CD4-positive, alpha-beta T cell (primary cell): ENCODE measurements around the gene KRT40. TPM values are rescaled to one million over a fixed set of nuclear protein-coding genes. Genes with fewer than 3 reads are reported as not detected.

ENCODE experiments used
- ATAC-seq: fragments of 200-7000 bp; cut with Tn5 transposase; one replicate; pipeline ENCODE4 v1.10.0; 2022; ENCODE audit warnings: mild to moderate bottlenecking; ENCODE audit not compliant: poor library complexity
- CTCF ChIA-PET: fragments of 350-600 bp; sonication (Branson Sonifier 250); formaldehyde crosslinking; loops from one replicate; lab custom pipeline; 2021; ENCODE audit warnings: antibody characterized with exemption, inconsistent platforms; lab: Charles Lee
- POLR2A ChIA-PET: fragments of 350-600 bp; sonication (Branson Sonifier 250); formaldehyde crosslinking; loops from one replicate; lab custom pipeline; 2021; ENCODE audit warnings: antibody characterized with exemption, inconsistent platforms; lab: Charles Lee
- DNase-seq, 14 experiments: peaks; one replicate each; pipeline ENCODE4 v3.0.0-alpha.2; 2013 to 2020; ENCODE audit warnings: mixed read lengths in 2 of 14
- H3K27ac ChIP-seq, 2 donors: one replicate each; pipeline versions ENCODE4 v1.5.1 to v1.7.0; 2013; ENCODE audit warnings: low read length in 2 of 2, low read depth in 1 of 2, mild to moderate bottlenecking in 1 of 2
- H3K27me3 ChIP-seq, 2 experiments: 1 replicate in 1 of 2; 2 replicates in 1 of 2; pipeline versions ENCODE4 v1.6.1 to v1.7.0; 2013; ENCODE audit warnings: low read length in 2 of 2, control low read depth in 1 of 2, mild to moderate bottlenecking in 1 of 2, moderate library complexity in 1 of 2; ENCODE audit not compliant: insufficient read depth in 2 of 2, control insufficient read depth in 1 of 2
- H3K36me3 ChIP-seq: one replicate; pipeline ENCODE4 v1.6.1; 2013; ENCODE audit warnings: low read length, control low read depth; ENCODE audit not compliant: insufficient read depth
- H3K4me1 ChIP-seq: one replicate; pipeline ENCODE4 v1.6.1; 2013; ENCODE audit warnings: low read length, control low read depth; ENCODE audit not compliant: insufficient read depth
- H3K4me3 ChIP-seq: one replicate; pipeline ENCODE4 v1.5.1; 2013; ENCODE audit warnings: mild to moderate bottlenecking, low read length, moderate library complexity
- H3K9me3 ChIP-seq, 2 experiments: 1 replicate in 1 of 2; 2 replicates in 1 of 2; pipeline versions ENCODE4 v1.6.1 to v1.7.0; 2013; ENCODE audit warnings: low read length in 2 of 2, mild to moderate bottlenecking in 2 of 2, control low read depth in 1 of 2, moderate library complexity in 1 of 2; ENCODE audit not compliant: control insufficient read depth in 1 of 2, insufficient read depth in 1 of 2
- H3K27ac Mint-ChIP-seq: one replicate; pipeline ENCODE4 v1.8.0; 2020; ENCODE audit warnings: mixed read lengths
- H3K27me3 Mint-ChIP-seq: one replicate; pipeline ENCODE4 v1.8.0; 2021; ENCODE audit warnings: mixed read lengths
- H3K36me3 Mint-ChIP-seq: one replicate; pipeline ENCODE4 v1.8.0; 2021; ENCODE audit warnings: low read depth, mixed read lengths
- H3K4me1 Mint-ChIP-seq: one replicate; pipeline ENCODE4 v1.8.0; 2021; ENCODE audit warnings: low read depth, mixed read lengths
- H3K4me3 Mint-ChIP-seq: one replicate; pipeline ENCODE4 v1.8.0; 2020; ENCODE audit warnings: mild to moderate bottlenecking, mixed read lengths
- H3K9me3 Mint-ChIP-seq: one replicate; pipeline ENCODE4 v1.8.0; 2020; ENCODE audit warnings: mixed read lengths
- intact Hi-C, 2 experiments: fragments of 100-400 bp; cut with DNase I in 1 of 2; cut with micrococcal nuclease in 1 of 2; formaldehyde crosslinking; loops; one replicate each; pipeline versions ENCODE4 v1.15.1 to v1.9.0; 2023 to 2025; cut with DNase I, micrococcal nuclease
- total RNA-seq, 174 experiments: library from RNA in 2 of 174; stranded (reverse) in 2 of 174; gene quantifications; one replicate each; pipeline ENCODE4 v1.2.3 and lab custom pipeline; 2021 to 2026
- TF ChIP-seq, protein P1 (sequence below): fragments of 200-600 bp; IDR thresholded peaks from one replicate; pipeline ENCODE4 v1.8.0; 2022; ENCODE audit warnings: antibody characterized with exemption, mild to moderate bottlenecking

Gene KRT40
- total RNA-seq, 2 experiments from 2014 or later = not detected

DNA sequence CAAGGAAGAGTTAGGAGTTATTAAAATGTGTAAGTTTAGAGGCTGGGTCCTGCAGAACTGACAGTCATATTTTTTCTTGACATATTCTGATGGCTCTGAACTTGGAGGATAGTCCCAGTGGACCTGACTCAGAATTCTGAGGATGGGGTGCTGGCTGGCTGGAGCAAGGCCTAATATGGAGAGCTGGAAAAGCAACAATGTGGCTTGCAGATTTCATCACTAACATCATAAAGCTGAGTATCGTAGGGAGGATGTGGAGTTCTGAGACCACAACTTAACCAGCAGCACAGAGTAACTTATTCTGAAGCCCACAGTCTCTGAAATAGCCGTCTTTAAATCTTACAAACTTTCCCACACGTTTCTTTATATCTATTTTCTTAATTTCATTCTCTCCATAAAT, 40.6 kb upstream of the KRT40 start:
- DNase-seq (no peak), ATAC-seq (no peak)
- Mint-ChIP-seq H3K4me3 (no peak overlapping the region), H3K4me1 (no peaks in the 10 kb centered on the region), H3K27ac (no peak overlapping the region), H3K27me3 (peaks cover 35% of the 10 kb centered on the region), H3K9me3 (peaks cover 3% of the 10 kb centered on the region), H3K36me3 (no peaks in the 10 kb centered on the region)
- Histone ChIP-seq H3K36me3 (no peaks in the 10 kb centered on the region), H3K4me1 (no peaks in the 10 kb centered on the region), H3K9me3 (no peaks in the 10 kb centered on the region), H3K27me3 (peaks cover 0 to 4% of the 10 kb centered on the region in 2 experiments), H3K4me3 (no peak overlapping the region), H3K27ac (no peak overlapping the region)
- TF ChIP-seq, protein P1, sequence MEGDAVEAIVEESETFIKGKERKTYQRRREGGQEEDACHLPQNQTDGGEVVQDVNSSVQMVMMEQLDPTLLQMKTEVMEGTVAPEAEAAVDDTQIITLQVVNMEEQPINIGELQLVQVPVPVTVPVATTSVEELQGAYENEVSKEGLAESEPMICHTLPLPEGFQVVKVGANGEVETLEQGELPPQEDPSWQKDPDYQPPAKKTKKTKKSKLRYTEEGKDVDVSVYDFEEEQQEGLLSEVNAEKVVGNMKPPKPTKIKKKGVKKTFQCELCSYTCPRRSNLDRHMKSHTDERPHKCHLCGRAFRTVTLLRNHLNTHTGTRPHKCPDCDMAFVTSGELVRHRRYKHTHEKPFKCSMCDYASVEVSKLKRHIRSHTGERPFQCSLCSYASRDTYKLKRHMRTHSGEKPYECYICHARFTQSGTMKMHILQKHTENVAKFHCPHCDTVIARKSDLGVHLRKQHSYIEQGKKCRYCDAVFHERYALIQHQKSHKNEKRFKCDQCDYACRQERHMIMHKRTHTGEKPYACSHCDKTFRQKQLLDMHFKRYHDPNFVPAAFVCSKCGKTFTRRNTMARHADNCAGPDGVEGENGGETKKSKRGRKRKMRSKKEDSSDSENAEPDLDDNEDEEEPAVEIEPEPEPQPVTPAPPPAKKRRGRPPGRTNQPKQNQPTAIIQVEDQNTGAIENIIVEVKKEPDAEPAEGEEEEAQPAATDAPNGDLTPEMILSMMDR = no peak
- CTCF ChIA-PET = no interaction called here
- intact Hi-C loops = no loop called here
- POLR2A ChIA-PET = no interaction called here

DNA sequence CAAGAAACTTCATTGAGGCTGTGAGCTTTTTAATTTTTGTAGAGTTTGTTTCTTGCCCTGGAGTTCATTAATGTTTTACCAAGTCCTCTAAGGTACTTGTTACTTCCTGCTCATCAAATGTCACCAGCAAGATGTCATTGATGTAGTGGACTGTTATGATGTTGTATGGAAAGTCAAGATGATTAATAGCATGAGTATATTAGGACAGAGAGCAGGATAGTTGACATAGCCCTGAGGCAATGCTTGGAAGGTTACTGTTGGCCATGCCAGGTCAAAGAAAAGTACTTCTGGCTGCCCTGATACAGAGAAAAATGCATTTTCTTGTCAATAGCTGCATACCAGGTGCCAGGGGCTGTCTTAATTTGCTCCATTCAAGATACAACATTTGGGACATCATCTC, 36.2 kb upstream of the KRT40 start:
- H3K27me3 ChIP-seq = no peaks in the 10 kb centered on the region
- intact Hi-C loops = no loop called here
- TF ChIP-seq, protein P1 = no peak
- no peaks in the 10 kb centered on the region for H3K4me1 ChIP-seq
- H3K4me3 ChIP-seq = no peak overlapping the region
- Mint-ChIP-seq H3K36me3 (no peaks in the 10 kb centered on the region), H3K4me3 (no peak overlapping the region), H3K4me1 (no peaks in the 10 kb centered on the region), H3K27ac (no peak overlapping the region), H3K27me3 (peaks cover 18% of the 10 kb centered on the region), H3K9me3 (peaks cover 3% of the 10 kb centered on the region)
- no peaks in the 10 kb centered on the region for H3K36me3 ChIP-seq
- H3K27ac ChIP-seq = no peak overlapping the region
- DNase-seq (no peak), ATAC-seq (no peak)
- no peaks in the 10 kb centered on the region for H3K9me3 ChIP-seq
- ChIA-PET POLR2A (no interaction called here), CTCF (no interaction called here)

DNA sequence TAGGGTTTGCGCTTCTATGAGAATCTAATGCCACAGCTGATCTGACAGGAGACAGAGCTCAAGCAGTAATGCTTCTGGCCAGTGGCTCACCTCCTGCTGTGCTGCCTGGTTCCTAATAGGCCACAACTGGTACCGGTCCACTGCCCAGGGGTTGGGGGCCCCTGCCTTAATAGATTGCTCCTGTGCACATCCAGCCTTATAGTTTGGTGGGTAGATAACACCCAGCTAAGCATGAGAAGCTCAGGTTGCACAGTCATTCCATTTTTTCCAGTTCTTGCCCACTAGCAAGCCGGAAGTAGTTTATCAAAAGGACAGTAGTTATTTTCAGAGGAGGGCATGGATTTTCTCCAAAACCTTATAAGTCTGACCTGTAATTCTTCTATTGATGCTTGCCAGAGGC, 35.3 kb upstream of the KRT40 start:
- Mint-ChIP-seq H3K27me3 (peaks cover 14% of the 10 kb centered on the region), H3K27ac (no peak overlapping the region), H3K4me3 (no peak overlapping the region), H3K9me3 (peaks cover 3% of the 10 kb centered on the region), H3K36me3 (no peaks in the 10 kb centered on the region), H3K4me1 (no peaks in the 10 kb centered on the region)
- POLR2A ChIA-PET = no interaction called here
- no peaks in the 10 kb centered on the region for H3K4me1 ChIP-seq
- ATAC-seq (no peak), DNase-seq (no peak)
- TF ChIP-seq, protein P1 = no peak
- no peaks in the 10 kb centered on the region for H3K27me3 ChIP-seq
- H3K36me3 ChIP-seq = no peaks in the 10 kb centered on the region
- H3K9me3 ChIP-seq = no peaks in the 10 kb centered on the region
- no peak overlapping the region for H3K4me3 ChIP-seq
- CTCF ChIA-PET = no interaction called here
- H3K27ac ChIP-seq = no peak overlapping the region
- intact Hi-C loops = no loop called here
